A549 (cell line): ENCODE measurements around the gene ATP2B3.

Experiments used
- POLR2A ChIP-seq: IDR thresholded peaks from 2 replicates; pipeline ENCODE4 v1.6.1; 2012; ENCODE audit warnings: mild to moderate bottlenecking, low read length
- POLR2AphosphoS2 ChIP-seq: conservative IDR thresholded peaks from 2 replicates; pipeline ENCODE4 v1.6.1; 2012; ENCODE audit warnings: low read length, improper control_type of control experiment, inconsistent platforms
- RCOR1 ChIP-seq: fragments of 150-350 bp; IDR thresholded peaks from 2 replicates; pipeline ENCODE4 v1.6.1; 2014; ENCODE audit warnings: antibody characterized with exemption, low read length, low read depth
- RFX5 ChIP-seq: fragments of 450-650 bp; IDR thresholded peaks from 2 replicates; pipeline ENCODE4 v1.7.1; 2014; ENCODE audit warnings: antibody characterized with exemption, mild to moderate bottlenecking, moderate library complexity
- RNF2 ChIP-seq: fragments of 200-600 bp; sonication (generic); IDR thresholded peaks from 2 replicates; pipeline ENCODE4 v1.6.1; 2016; ENCODE audit warnings: low read depth, mild to moderate bottlenecking, antibody characterized with exemption, moderate library complexity, borderline replicate concordance
- TP53 ChIP-seq: fragments of 250-450 bp; sonication (Bioruptor Pico); IDR thresholded peaks from 2 replicates; pipeline ENCODE4 v1.5.0; 2021; ENCODE audit warnings: mild to moderate bottlenecking, moderate library complexity
- TF ChIP-seq, protein P1 (sequence below): fragments of >200 bp; sonication (Bioruptor Twin); formaldehyde crosslinking; IDR thresholded peaks from 3 replicates; pipeline ENCODE4 v1.5.1; 2016
- TF ChIP-seq, protein P2 (sequence below): IDR thresholded peaks from 2 replicates; pipeline ENCODE4 v1.6.1; 2012
- TF ChIP-seq, protein P3 (sequence below): fragments of 200-600 bp; sonication (generic); IDR thresholded peaks from 2 replicates; pipeline ENCODE4 v1.6.1; 2016; ENCODE audit warnings: antibody characterized with exemption, mild to moderate bottlenecking, moderate library complexity
- TF ChIP-seq, protein P4 (sequence below): IDR thresholded peaks from 2 replicates; pipeline ENCODE4 v1.6.1; 2012

DNA sequence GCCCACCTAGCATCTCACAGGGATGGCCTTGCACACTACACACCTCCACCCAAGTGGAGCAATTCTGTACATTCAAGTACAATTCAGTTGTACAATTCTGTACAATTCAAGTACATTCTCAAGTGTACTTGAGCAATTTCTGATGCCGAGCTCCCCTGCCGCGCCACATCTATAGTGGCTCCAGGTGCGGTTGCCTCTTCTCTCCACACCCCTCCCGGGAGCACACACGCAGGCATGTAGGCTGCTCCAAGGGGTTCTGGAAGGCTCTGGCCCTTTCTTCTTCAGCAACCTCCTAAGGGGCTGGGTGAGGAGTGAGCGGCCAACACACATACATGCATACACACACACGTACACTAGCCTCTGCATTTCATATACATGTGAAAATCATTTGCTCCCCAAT is 110.7 kb downstream of the ATP2B3 start:
- TF ChIP-seq, protein P1, sequence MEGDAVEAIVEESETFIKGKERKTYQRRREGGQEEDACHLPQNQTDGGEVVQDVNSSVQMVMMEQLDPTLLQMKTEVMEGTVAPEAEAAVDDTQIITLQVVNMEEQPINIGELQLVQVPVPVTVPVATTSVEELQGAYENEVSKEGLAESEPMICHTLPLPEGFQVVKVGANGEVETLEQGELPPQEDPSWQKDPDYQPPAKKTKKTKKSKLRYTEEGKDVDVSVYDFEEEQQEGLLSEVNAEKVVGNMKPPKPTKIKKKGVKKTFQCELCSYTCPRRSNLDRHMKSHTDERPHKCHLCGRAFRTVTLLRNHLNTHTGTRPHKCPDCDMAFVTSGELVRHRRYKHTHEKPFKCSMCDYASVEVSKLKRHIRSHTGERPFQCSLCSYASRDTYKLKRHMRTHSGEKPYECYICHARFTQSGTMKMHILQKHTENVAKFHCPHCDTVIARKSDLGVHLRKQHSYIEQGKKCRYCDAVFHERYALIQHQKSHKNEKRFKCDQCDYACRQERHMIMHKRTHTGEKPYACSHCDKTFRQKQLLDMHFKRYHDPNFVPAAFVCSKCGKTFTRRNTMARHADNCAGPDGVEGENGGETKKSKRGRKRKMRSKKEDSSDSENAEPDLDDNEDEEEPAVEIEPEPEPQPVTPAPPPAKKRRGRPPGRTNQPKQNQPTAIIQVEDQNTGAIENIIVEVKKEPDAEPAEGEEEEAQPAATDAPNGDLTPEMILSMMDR, result no peak
- no peak for TF ChIP-seq RFX5
- no peak for TF ChIP-seq TP53 (CRISPR knock-in tag)
- TF ChIP-seq, protein P2, sequence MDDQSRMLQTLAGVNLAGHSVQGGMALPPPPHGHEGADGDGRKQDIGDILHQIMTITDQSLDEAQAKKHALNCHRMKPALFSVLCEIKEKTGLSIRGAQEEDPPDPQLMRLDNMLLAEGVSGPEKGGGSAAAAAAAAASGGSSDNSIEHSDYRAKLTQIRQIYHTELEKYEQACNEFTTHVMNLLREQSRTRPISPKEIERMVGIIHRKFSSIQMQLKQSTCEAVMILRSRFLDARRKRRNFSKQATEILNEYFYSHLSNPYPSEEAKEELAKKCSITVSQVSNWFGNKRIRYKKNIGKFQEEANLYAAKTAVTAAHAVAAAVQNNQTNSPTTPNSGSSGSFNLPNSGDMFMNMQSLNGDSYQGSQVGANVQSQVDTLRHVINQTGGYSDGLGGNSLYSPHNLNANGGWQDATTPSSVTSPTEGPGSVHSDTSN, result no peak
- no peak for TF ChIP-seq RNF2
- TF ChIP-seq RCOR1, result no peak
- TF ChIP-seq, protein P3, sequence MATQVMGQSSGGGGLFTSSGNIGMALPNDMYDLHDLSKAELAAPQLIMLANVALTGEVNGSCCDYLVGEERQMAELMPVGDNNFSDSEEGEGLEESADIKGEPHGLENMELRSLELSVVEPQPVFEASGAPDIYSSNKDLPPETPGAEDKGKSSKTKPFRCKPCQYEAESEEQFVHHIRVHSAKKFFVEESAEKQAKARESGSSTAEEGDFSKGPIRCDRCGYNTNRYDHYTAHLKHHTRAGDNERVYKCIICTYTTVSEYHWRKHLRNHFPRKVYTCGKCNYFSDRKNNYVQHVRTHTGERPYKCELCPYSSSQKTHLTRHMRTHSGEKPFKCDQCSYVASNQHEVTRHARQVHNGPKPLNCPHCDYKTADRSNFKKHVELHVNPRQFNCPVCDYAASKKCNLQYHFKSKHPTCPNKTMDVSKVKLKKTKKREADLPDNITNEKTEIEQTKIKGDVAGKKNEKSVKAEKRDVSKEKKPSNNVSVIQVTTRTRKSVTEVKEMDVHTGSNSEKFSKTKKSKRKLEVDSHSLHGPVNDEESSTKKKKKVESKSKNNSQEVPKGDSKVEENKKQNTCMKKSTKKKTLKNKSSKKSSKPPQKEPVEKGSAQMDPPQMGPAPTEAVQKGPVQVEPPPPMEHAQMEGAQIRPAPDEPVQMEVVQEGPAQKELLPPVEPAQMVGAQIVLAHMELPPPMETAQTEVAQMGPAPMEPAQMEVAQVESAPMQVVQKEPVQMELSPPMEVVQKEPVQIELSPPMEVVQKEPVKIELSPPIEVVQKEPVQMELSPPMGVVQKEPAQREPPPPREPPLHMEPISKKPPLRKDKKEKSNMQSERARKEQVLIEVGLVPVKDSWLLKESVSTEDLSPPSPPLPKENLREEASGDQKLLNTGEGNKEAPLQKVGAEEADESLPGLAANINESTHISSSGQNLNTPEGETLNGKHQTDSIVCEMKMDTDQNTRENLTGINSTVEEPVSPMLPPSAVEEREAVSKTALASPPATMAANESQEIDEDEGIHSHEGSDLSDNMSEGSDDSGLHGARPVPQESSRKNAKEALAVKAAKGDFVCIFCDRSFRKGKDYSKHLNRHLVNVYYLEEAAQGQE, result no peak
- TF ChIP-seq, protein P4, sequence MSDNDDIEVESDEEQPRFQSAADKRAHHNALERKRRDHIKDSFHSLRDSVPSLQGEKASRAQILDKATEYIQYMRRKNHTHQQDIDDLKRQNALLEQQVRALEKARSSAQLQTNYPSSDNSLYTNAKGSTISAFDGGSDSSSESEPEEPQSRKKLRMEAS, result no peak
- no peak for TF ChIP-seq POLR2A
- no peak for TF ChIP-seq POLR2AphosphoS2
